RPMI7951 (cell line): ENCODE data around the gene MYADML2. TPM values are rescaled to one million over a fixed set of nuclear protein-coding genes. Genes with fewer than 3 reads are reported as not detected.
"Not testable (repeated sequence)": the region's sequence is repeated elsewhere in the genome, so short reads cannot be mapped to it uniquely, and the experiment has no call there.

Experiments used
- DNase-seq: peaks from one replicate; pipeline ENCODE4 v3.0.0-alpha.2; 2012; ENCODE audit warnings: low read depth
- total RNA-seq: library from RNA; depleted of rRNA; stranded (reverse); fragments of >200 nt; shearing (Covaris generic); gene quantifications from 2 replicates; pipeline ENCODE4 v1.2.3, GENCODE V29; 2014; rRNA removed

The MYADML2 gene
- not detected in 2 replicates for total RNA-seq

GRCh38 chr17:81947189-81947588 is at the start of gene MYADML2:
Gene MYADML2, minus strand, starts transcription at chr17:81947233. Its CDS starts 5,492 bp downstream, at chr17:81941741.
- no peak for DNase-seq

- DNase-seq: no peak
These were observed 49.3 kb upstream of the MYADML2 start for GRCh38 chr17:81996232-81996756.

- no peak for DNase-seq
These were observed 48.6 kb upstream of the MYADML2 start for GRCh38 chr17:81995463-81996231.

- no peak for DNase-seq
These were observed 47.8 kb upstream of the MYADML2 start for GRCh38 chr17:81994593-81995462.

- no peak for DNase-seq
These were observed 46.9 kb upstream of the MYADML2 start for GRCh38 chr17:81993729-81994592.

GRCh38 chr17:81992306-81993102 is 45.5 kb upstream of the MYADML2 start:
- DNase-seq: no peak

GRCh38 chr17:81991684-81992305 is 44.8 kb upstream of the MYADML2 start:
- DNase-seq: no peak

- DNase-seq: no peak
These were observed 44.0 kb upstream of the MYADML2 start for GRCh38 chr17:81990836-81991683.

GRCh38 chr17:81987161-81987770 is 40.2 kb upstream of the MYADML2 start:
- no peak for DNase-seq

- DNase-seq: no peak
These were observed 39.6 kb upstream of the MYADML2 start for GRCh38 chr17:81986606-81987005.

- DNase-seq: no peak
These were observed 37.9 kb upstream of the MYADML2 start for GRCh38 chr17:81984773-81985410.

GRCh38 chr17:81983639-81984373 is 36.8 kb upstream of the MYADML2 start:
- DNase-seq: no peak

- no peak for DNase-seq
These were observed 36.1 kb upstream of the MYADML2 start for GRCh38 chr17:81983011-81983638.

- not testable (repeated sequence) for DNase-seq
These were observed 34.5 kb upstream of the MYADML2 start for GRCh38 chr17:81981511-81981910.

GRCh38 chr17:81980707-81981343 is 33.8 kb upstream of the MYADML2 start:
- peak; percentile 45 for DNase-seq

GRCh38 chr17:81980122-81980521 is 33.1 kb upstream of the MYADML2 start:
- no peak for DNase-seq
